H1 (cell line): ENCODE results near the gene HOXA11.

Experiments
- CTCF ChIP-seq, 3 experiments: IDR thresholded peaks; 1 replicate in 2 of 3; 2 replicates in 1 of 3; pipeline versions ENCODE4 v1.5.1 to v1.6.1; 2011; ENCODE audit warnings: low read length in 3 of 3, mild to moderate bottlenecking in 3 of 3, inconsistent platforms in 2 of 3, low read depth in 1 of 3, moderate library complexity in 1 of 3; ENCODE audit not compliant: insufficient read depth in 1 of 3; ENCODE audit errors: control extremely low read depth in 1 of 3
- EP300 ChIP-seq, 2 experiments: IDR thresholded peaks; 1 replicate in 1 of 2; 2 replicates in 1 of 2; pipeline ENCODE4 v1.6.1; 2011 to 2012; ENCODE audit warnings: low read depth in 2 of 2, low read length in 2 of 2, mild to moderate bottlenecking in 2 of 2, borderline replicate concordance in 1 of 2, inconsistent platforms in 1 of 2, moderate library complexity in 1 of 2
- EZH2 ChIP-seq: fragments of 200-600 bp; sonication (generic); IDR thresholded peaks from 2 replicates; pipeline ENCODE4 v1.7.1; 2012; ENCODE audit warnings: low read depth, mild to moderate bottlenecking, moderate library complexity, low read length, inconsistent platforms; ENCODE audit not compliant: severe bottlenecking
- HDAC2 ChIP-seq, 2 experiments: fragments of 300-600 bp in 1 of 2; sonication (generic) in 1 of 2; IDR thresholded peaks; 2 replicates each; pipeline ENCODE4 v1.6.1; 2011 to 2012; ENCODE audit warnings: low read depth in 2 of 2, low read length in 2 of 2, mild to moderate bottlenecking in 2 of 2, moderate library complexity in 2 of 2, borderline replicate concordance in 1 of 2, inconsistent platforms in 1 of 2
- KDM5A ChIP-seq: fragments of 200-600 bp; IDR thresholded peaks from 2 replicates; pipeline ENCODE4 v1.7.1; 2012; ENCODE audit warnings: mild to moderate bottlenecking, low read length, inconsistent platforms, mixed read lengths
- PHF8 ChIP-seq: fragments of 200-600 bp; sonication (generic); conservative IDR thresholded peaks from 2 replicates; pipeline ENCODE4 v1.7.1; 2012; ENCODE audit warnings: low read depth, mild to moderate bottlenecking, inconsistent platforms, low read length, moderate library complexity
- POLR2AphosphoS5 ChIP-seq: IDR thresholded peaks from 2 replicates; pipeline ENCODE4 v1.6.1; 2011; ENCODE audit warnings: low read depth, low read length
- RAD21 ChIP-seq, 2 experiments: IDR thresholded peaks in 1 of 2; conservative IDR thresholded peaks in 1 of 2; 2 replicates each; pipeline ENCODE4 v1.6.1; 2011; ENCODE audit warnings: low read depth in 2 of 2, low read length in 2 of 2, improper control_type of control experiment in 1 of 2, inconsistent platforms in 1 of 2, mild to moderate bottlenecking in 1 of 2, moderate library complexity in 1 of 2
- SIN3A ChIP-seq, 2 experiments: IDR thresholded peaks in 1 of 2; conservative IDR thresholded peaks in 1 of 2; 2 replicates each; pipeline ENCODE4 v1.6.1; 2011 to 2012; ENCODE audit warnings: low read length in 2 of 2, improper control_type of control experiment in 1 of 2, low read depth in 1 of 2, mild to moderate bottlenecking in 1 of 2
- SRF ChIP-seq: IDR thresholded peaks from 2 replicates; pipeline ENCODE4 v1.6.1; 2011; ENCODE audit warnings: mild to moderate bottlenecking, low read depth, low read length, moderate library complexity
- TAF1 ChIP-seq: IDR thresholded peaks from 2 replicates; pipeline ENCODE4 v1.6.1; 2011; ENCODE audit warnings: mild to moderate bottlenecking, low read depth, low read length

- TF ChIP-seq PHF8 = no peak
- TF ChIP-seq KDM5A = no peak
- TF ChIP-seq EP300 (IDR thresholded peaks at IDR 0.05; ENCODE audit: borderline replicate concordance in 1 of 2, low read depth in 2 of 2, low read length in 2 of 2) = no peak
- no peak for TF ChIP-seq CTCF (IDR thresholded peaks at IDR 0.05; ENCODE audit: control extremely low read depth in 1 of 3, insufficient read depth in 1 of 3, low read depth in 1 of 3, low read length in 3 of 3)
- no peak for TF ChIP-seq HDAC2 (IDR thresholded peaks at IDR 0.05; ENCODE audit: borderline replicate concordance in 1 of 2, low read depth in 2 of 2, low read length in 2 of 2)
- TF ChIP-seq EZH2 = no peak
- no peak for TF ChIP-seq TAF1
- no peak for TF ChIP-seq SIN3A (conservative IDR thresholded peaks at IDR 0.05 in 1 of 2, IDR thresholded peaks at IDR 0.05 in 1 of 2; ENCODE audit: low read depth in 1 of 2, low read length in 2 of 2)
- TF ChIP-seq SRF = no peak
- no peak for TF ChIP-seq POLR2AphosphoS5
- no peak for TF ChIP-seq RAD21 (IDR thresholded peaks at IDR 0.05 in 1 of 2, conservative IDR thresholded peaks at IDR 0.05 in 1 of 2; ENCODE audit: low read depth in 2 of 2, low read length in 2 of 2)
These were observed 52.8 kb downstream of the HOXA11 start for GRCh38 chr7:27132214-27132613.
